ENCODE measurements around the gene KRT2. TPM values are rescaled to one million over a fixed set of nuclear protein-coding genes. Genes with fewer than 3 reads are reported as not detected.

KRT2 gene
- total RNA-seq, 3 donors from 2014 or later = 0.12 TPM; not detected in 2

DNA sequence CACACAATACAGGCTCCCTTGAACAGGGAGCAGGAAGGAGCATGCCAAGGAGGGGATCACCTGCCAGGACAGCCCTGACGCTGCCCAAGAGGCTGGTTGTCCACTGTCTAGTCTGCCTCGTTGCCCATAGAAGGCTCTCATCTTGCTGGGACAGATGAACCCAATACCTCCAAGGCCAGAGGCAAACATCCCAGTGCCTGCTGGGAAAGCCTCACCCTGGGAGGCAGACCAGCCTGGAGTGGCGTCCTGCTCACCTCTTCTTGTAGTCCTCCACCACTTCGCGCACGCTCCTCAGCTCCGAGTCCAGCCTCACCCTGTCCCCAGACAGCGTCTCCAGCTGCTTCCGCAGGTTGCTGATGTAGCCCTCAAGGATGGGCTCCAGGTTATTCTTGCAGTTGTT, 36.1 kb downstream of the KRT2 start:
- Histone ChIP-seq H3K36me3 (ENCODE audit: low read depth) (no peaks in the 10 kb centered on the region), H3K9me3 (no peaks in the 10 kb centered on the region), H3K4me3 (no peak overlapping the region), H3K4me1 (ENCODE audit: low read depth) (no peaks in the 10 kb centered on the region)
- intact Hi-C loops (cut with DNase I, micrococcal nuclease) = no loop called here
- TF ChIP-seq, protein P1, sequence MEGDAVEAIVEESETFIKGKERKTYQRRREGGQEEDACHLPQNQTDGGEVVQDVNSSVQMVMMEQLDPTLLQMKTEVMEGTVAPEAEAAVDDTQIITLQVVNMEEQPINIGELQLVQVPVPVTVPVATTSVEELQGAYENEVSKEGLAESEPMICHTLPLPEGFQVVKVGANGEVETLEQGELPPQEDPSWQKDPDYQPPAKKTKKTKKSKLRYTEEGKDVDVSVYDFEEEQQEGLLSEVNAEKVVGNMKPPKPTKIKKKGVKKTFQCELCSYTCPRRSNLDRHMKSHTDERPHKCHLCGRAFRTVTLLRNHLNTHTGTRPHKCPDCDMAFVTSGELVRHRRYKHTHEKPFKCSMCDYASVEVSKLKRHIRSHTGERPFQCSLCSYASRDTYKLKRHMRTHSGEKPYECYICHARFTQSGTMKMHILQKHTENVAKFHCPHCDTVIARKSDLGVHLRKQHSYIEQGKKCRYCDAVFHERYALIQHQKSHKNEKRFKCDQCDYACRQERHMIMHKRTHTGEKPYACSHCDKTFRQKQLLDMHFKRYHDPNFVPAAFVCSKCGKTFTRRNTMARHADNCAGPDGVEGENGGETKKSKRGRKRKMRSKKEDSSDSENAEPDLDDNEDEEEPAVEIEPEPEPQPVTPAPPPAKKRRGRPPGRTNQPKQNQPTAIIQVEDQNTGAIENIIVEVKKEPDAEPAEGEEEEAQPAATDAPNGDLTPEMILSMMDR (IDR thresholded peaks at IDR 0.05) = no peak
- ATAC-seq = no peak
- DNase-seq = no peak

DNA sequence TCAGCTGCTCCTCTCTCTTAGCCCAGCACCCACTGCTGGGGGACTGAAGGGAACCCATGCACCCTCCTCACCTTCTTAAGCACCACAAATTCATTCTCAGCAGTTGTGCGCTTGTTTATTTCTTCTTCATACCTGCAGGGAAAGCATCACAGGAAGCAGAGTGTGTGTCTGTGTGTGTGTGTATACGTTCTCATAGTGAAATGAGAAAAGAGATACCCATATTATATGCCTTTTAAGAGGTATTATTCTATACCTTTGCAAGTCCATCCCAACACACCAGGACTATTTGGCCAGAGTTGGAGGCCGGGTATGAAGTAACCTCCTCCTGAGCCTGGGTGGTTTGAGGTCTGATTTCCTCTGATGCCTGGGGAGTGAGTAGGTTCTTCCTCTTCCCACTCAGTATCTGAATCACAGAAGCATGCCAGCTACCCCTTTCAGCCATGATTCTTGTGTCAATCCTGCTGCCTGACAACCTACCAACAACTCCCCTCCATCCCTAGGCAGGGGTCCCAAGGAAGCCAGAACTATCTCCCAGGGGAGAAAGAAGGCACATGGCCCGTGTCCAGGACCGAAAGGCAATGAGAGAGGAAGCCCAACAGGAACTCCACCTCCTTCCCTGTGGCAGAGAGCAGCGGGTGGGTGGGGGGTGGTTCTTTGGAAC, 36.7 kb downstream of the KRT2 start:
- no peak for DNase-seq
- TF ChIP-seq, protein P1 (IDR thresholded peaks at IDR 0.05) = no peak
- ATAC-seq = no peak
- Histone ChIP-seq H3K9me3 (no peaks in the 10 kb centered on the region), H3K4me1 (ENCODE audit: low read depth) (no peaks in the 10 kb centered on the region), H3K36me3 (ENCODE audit: low read depth) (no peaks in the 10 kb centered on the region), H3K4me3 (no peak overlapping the region)
- intact Hi-C loops (cut with DNase I, micrococcal nuclease) = no loop called here

GRCh38 chr12:52614381-52615207, 37.4 kb downstream of the KRT2 start:
- TF ChIP-seq, protein P1 (IDR thresholded peaks at IDR 0.05) = no peak

GRCh38 chr12:52613384-52614030, 38.5 kb downstream of the KRT2 start:
- intact Hi-C loops (cut with DNase I, micrococcal nuclease) = no loop called here
- Histone ChIP-seq H3K9me3 (no peaks in the 10 kb centered on the region), H3K4me1 (ENCODE audit: low read depth) (no peaks in the 10 kb centered on the region), H3K4me3 (no peak overlapping the region), H3K36me3 (ENCODE audit: low read depth) (no peaks in the 10 kb centered on the region)
- DNase-seq (no peak), ATAC-seq (no peak)
- TF ChIP-seq, protein P1 (IDR thresholded peaks at IDR 0.05) = no peak

More at GRCh38 chr12:52614381-52615207, 37.4 kb downstream of the KRT2 start:
- ATAC-seq (no peak), DNase-seq (no peak)
- H3K9me3 ChIP-seq = no peaks in the 10 kb centered on the region
- no peak overlapping the region for H3K4me3 ChIP-seq
- no peaks in the 10 kb centered on the region for H3K4me1 ChIP-seq (ENCODE audit: low read depth)
- intact Hi-C loops (cut with DNase I, micrococcal nuclease) = no loop called here
- H3K36me3 ChIP-seq (ENCODE audit: low read depth) = no peaks in the 10 kb centered on the region

DNA sequence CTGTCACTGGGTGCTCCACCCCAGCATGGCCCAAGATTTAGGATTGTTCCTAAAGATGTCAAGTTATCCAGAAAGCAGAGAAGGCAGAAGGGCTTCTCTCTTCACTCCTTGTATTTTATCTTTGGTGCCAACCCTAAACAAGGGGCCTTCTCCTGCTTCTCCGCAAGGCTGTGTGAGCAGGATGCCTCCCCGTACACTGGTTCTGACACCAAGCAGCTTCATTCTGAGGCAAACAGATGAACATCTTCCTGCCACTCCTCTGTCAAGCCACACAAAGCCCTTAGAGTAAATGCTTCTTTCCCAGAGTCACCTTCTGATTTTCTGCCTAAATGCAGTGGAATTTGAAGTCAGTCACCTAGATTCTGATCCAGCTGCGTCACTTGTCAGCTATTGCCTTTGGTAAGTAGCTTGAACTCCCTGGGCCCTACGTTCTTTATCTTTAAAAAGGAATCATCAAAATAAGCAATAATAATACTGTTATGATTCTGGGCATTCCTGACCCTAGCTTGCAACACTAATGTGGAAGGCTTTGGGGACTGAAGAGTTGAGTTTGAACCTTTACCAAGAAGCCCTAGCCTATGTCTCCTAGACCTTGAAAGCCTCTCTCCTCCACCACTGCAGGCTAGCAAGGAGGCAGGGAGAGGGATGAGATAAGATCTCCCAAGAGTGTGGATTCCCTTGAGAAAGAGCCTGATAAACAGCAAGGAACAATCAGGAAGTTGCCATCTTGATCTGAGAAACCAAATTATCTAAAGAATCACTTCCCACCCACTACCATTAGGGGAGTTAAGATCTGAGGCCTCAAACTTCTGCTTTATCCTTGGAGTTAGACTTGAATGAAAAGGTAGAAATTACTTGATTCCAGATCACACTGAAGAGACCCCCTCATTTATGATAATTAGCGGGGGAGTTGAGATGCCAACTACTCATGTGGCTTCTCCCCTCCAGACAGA, 39.3 kb downstream of the KRT2 start:
- ATAC-seq (no peak), DNase-seq (no peak)
- no peaks in the 10 kb centered on the region for H3K4me1 ChIP-seq (ENCODE audit: low read depth)
- no peak overlapping the region for H3K4me3 ChIP-seq
- TF ChIP-seq, protein P1 (IDR thresholded peaks at IDR 0.05) = no peak
- intact Hi-C loops (cut with DNase I, micrococcal nuclease) = no loop called here
- no peaks in the 10 kb centered on the region for H3K9me3 ChIP-seq
- H3K36me3 ChIP-seq (ENCODE audit: low read depth) = no peaks in the 10 kb centered on the region

All from mucosa of descending colon (tissue), 3 donors.